H9 (cell line): ENCODE measurements around the gene BTRC. TPM values are rescaled to one million over a fixed set of nuclear protein-coding genes. Genes with fewer than 3 reads are reported as not detected.

ENCODE experiments used
- DNase-seq: peaks from one replicate; pipeline ENCODE4 v3.0.0-alpha.2; 2017
- H2AFZ ChIP-seq: one replicate; pipeline ENCODE4 v1.6.1; 2013; ENCODE audit warnings: mild to moderate bottlenecking, low read length, control low read depth, moderate library complexity
- H2AK5ac ChIP-seq: 2 replicates; pipeline ENCODE4 v1.6.1; 2013; ENCODE audit warnings: low read length, control low read depth, mixed read lengths; ENCODE audit not compliant: insufficient read length
- H2BK120ac ChIP-seq: one replicate; pipeline ENCODE4 v1.6.1; 2013; ENCODE audit warnings: low read depth, mild to moderate bottlenecking, low read length, control low read depth, inconsistent platforms; ENCODE audit not compliant: poor library complexity, severe bottlenecking
- H2BK12ac ChIP-seq: 2 replicates; pipeline ENCODE4 v1.6.1; 2013; ENCODE audit warnings: low read length, control low read depth, mixed read lengths, low read depth; ENCODE audit not compliant: insufficient read length
- H2BK15ac ChIP-seq: 2 replicates; pipeline ENCODE4 v1.6.1; 2013; ENCODE audit warnings: low read depth, low read length, control low read depth
- H2BK20ac ChIP-seq: one replicate; pipeline ENCODE4 v1.6.1; 2013; ENCODE audit warnings: low read depth, mild to moderate bottlenecking, low read length, control low read depth, inconsistent platforms; ENCODE audit not compliant: poor library complexity, severe bottlenecking
- H2BK5ac ChIP-seq: 2 replicates; pipeline ENCODE4 v1.6.1; 2013; ENCODE audit warnings: low read length, control low read depth, mixed read lengths; ENCODE audit not compliant: insufficient read length
- H3K14ac ChIP-seq: 2 replicates; pipeline ENCODE4 v1.6.1; 2013; ENCODE audit warnings: low read length, control low read depth; ENCODE audit not compliant: insufficient read depth
- H3K18ac ChIP-seq: 2 replicates; pipeline ENCODE4 v1.6.1; 2013; ENCODE audit warnings: low read depth, mild to moderate bottlenecking, mixed read lengths, low read length, control low read depth; ENCODE audit not compliant: insufficient read length
- H3K23ac ChIP-seq: 2 replicates; pipeline ENCODE4 v1.6.1; 2013; ENCODE audit warnings: low read length, control low read depth, mixed read lengths, low read depth; ENCODE audit not compliant: insufficient read length
- H3K23me2 ChIP-seq: 2 replicates; pipeline ENCODE4 v1.6.1; 2013; ENCODE audit warnings: low read depth, mild to moderate bottlenecking, mixed read lengths, low read length, control low read depth; ENCODE audit not compliant: insufficient read length, poor library complexity, severe bottlenecking
- H3K27ac ChIP-seq: 2 replicates; pipeline ENCODE4 v1.5.1; 2013; ENCODE audit warnings: low read length, control low read depth, mixed read lengths, low read depth; ENCODE audit not compliant: insufficient read length
- H3K27me3 ChIP-seq: 2 replicates; pipeline ENCODE4 v1.6.1; 2013; ENCODE audit warnings: low read length, control low read depth, inconsistent platforms; ENCODE audit not compliant: insufficient read depth
- H3K4ac ChIP-seq: 2 replicates; pipeline ENCODE4 v1.6.1; 2013; ENCODE audit warnings: low read depth, mild to moderate bottlenecking, control low read depth, inconsistent platforms, low read length, moderate library complexity
- H3K4me1 ChIP-seq: 2 replicates; pipeline ENCODE4 v1.6.1; 2013; ENCODE audit warnings: low read length, control low read depth, inconsistent platforms; ENCODE audit not compliant: insufficient read depth
- H3K4me2 ChIP-seq: 2 replicates; pipeline ENCODE4 v1.6.1; 2013; ENCODE audit warnings: low read length, control low read depth, mixed read lengths; ENCODE audit not compliant: insufficient read length, insufficient read depth
- H3K56ac ChIP-seq: 2 replicates; pipeline ENCODE4 v1.6.1; 2013; ENCODE audit warnings: low read depth, mild to moderate bottlenecking, mixed read lengths, low read length, control low read depth; ENCODE audit not compliant: insufficient read length
- H3K79me1 ChIP-seq: 2 replicates; pipeline ENCODE4 v1.6.1; 2013; ENCODE audit warnings: low read depth, mild to moderate bottlenecking, moderate library complexity, low read length, control low read depth, inconsistent platforms; ENCODE audit not compliant: insufficient read depth, poor library complexity, severe bottlenecking
- H3K79me2 ChIP-seq: 2 replicates; pipeline ENCODE4 v1.6.1; 2013; ENCODE audit warnings: low read length, control low read depth, inconsistent platforms; ENCODE audit not compliant: insufficient read depth
- H3K9ac ChIP-seq: 2 replicates; pipeline ENCODE4 v1.6.1; 2013; ENCODE audit warnings: low read length, control low read depth, mixed read lengths; ENCODE audit not compliant: insufficient read length; ENCODE audit errors: extremely low read depth
- H3K9me3 ChIP-seq: one replicate; pipeline ENCODE4 v1.6.1; 2013; ENCODE audit warnings: low read depth, low read length, inconsistent platforms; ENCODE audit not compliant: control insufficient read depth
- H3T11ph ChIP-seq: one replicate; pipeline ENCODE4 v1.6.1; 2013; ENCODE audit warnings: mild to moderate bottlenecking, low read length, control low read depth, inconsistent platforms
- H4K20me1 ChIP-seq: one replicate; pipeline ENCODE4 v1.6.1; 2013; ENCODE audit not compliant: control insufficient read depth, insufficient read length, insufficient read depth
- H4K5ac ChIP-seq: 2 replicates; pipeline ENCODE4 v1.6.1; 2013; ENCODE audit warnings: low read depth, mild to moderate bottlenecking, mixed read lengths, low read length, control low read depth; ENCODE audit not compliant: insufficient read length
- H4K8ac ChIP-seq: replicated peaks from 2 replicates; pipeline ENCODE4 v1.6.1; 2013; ENCODE audit warnings: low read length, control low read depth, mixed read lengths, low read depth; ENCODE audit not compliant: insufficient read length
- H4K91ac ChIP-seq: 2 replicates; pipeline ENCODE4 v1.6.1; 2013; ENCODE audit warnings: low read depth, mild to moderate bottlenecking, moderate library complexity, mixed read lengths, low read length, control low read depth; ENCODE audit not compliant: insufficient read length
- H3K27ac Mint-ChIP-seq, 3 experiments: 2 replicates in 2 of 3; 3 replicates in 1 of 3; pipeline ENCODE4 v1.8.0; 2020 to 2021; ENCODE audit warnings: mixed read lengths in 3 of 3, mild to moderate bottlenecking in 1 of 3, moderate library complexity in 1 of 3
- H3K27me3 Mint-ChIP-seq: 2 replicates; pipeline ENCODE4 v1.8.0; 2021; ENCODE audit warnings: low read depth, mild to moderate bottlenecking, moderate library complexity, mixed read lengths
- H3K36me3 Mint-ChIP-seq, 3 experiments: 2 replicates in 2 of 3; 3 replicates in 1 of 3; pipeline ENCODE4 v1.8.0; 2020 to 2021; ENCODE audit warnings: low read depth in 3 of 3, mixed read lengths in 3 of 3; ENCODE audit not compliant: insufficient read depth in 1 of 3
- H3K4me1 Mint-ChIP-seq, 2 experiments: 2 replicates each; pipeline ENCODE4 v1.8.0; 2020; ENCODE audit warnings: mixed read lengths in 2 of 2
- H3K4me3 Mint-ChIP-seq, 2 experiments: 2 replicates in 1 of 2; 3 replicates in 1 of 2; pipeline ENCODE4 v1.8.0; 2020 to 2021; ENCODE audit warnings: mild to moderate bottlenecking in 2 of 2, mixed read lengths in 2 of 2, moderate library complexity in 1 of 2
- H3K9me3 Mint-ChIP-seq, 2 experiments: 2 replicates in 1 of 2; 3 replicates in 1 of 2; pipeline ENCODE4 v1.8.0; 2020; ENCODE audit warnings: mild to moderate bottlenecking in 2 of 2, mixed read lengths in 2 of 2, moderate library complexity in 1 of 2
- CTCF ChIP-seq: fragments of 200-600 bp; sonication (generic); conservative IDR thresholded peaks from 3 replicates; pipeline ENCODE4 v1.8.0; 2021; ENCODE audit warnings: antibody characterized with exemption, mild to moderate bottlenecking
- WGBS: extraction: QIAGEN DNeasy Blood & Tissue Kit; methylation state at CpG from one replicate; pipeline ENCODE4 v1.1.7; 2013; ENCODE audit warnings: missing lambda C conversion rate, low lambda C conversion rate, mixed read lengths; ENCODE audit not compliant: insufficient read length; ENCODE audit errors: extremely low coverage; 5-methylcytosine and 5-hydroxymethylcytosine counted together
- total RNA-seq: library from RNA; stranded (reverse); gene quantifications from 2 replicates; pipeline ENCODE4 v1.2.1, GENCODE V29; 2021

BTRC gene
- total RNA-seq, 1 experiment from 2014 or later = 24.2 TPM

GRCh38 chr10:101453791-101454718 is 100.1 kb downstream of the BTRC start:
- Mint-ChIP-seq H3K36me3 (no peaks in the 10 kb centered on the region), H3K9me3 (no peaks in the 10 kb centered on the region), H3K4me1 (no peaks in the 10 kb centered on the region), H3K27ac (no peak overlapping the region), H3K4me3 (no peak overlapping the region), H3K27me3 (no peaks in the 10 kb centered on the region)
- no peak overlapping the region for H2BK5ac ChIP-seq
- H3K4ac ChIP-seq = no peak overlapping the region
- H2BK15ac ChIP-seq = no peak overlapping the region
- no peak overlapping the region for H3K4me2 ChIP-seq
- H3K27ac ChIP-seq = no peak overlapping the region
- no peak overlapping the region for H2AFZ ChIP-seq
- H3K27me3 ChIP-seq = no peaks in the 10 kb centered on the region
- no peaks in the 10 kb centered on the region for H3K4me1 ChIP-seq
- no peak overlapping the region for H2AK5ac ChIP-seq
- no peak overlapping the region for H4K8ac ChIP-seq
- H3K56ac ChIP-seq = no peak overlapping the region
- no peak for DNase-seq
- H4K5ac ChIP-seq = no peak overlapping the region
- H3K79me2 ChIP-seq = no peaks in the 10 kb centered on the region
- TF ChIP-seq CTCF = no peak
- no peaks in the 10 kb centered on the region for H3K79me1 ChIP-seq
- H3K14ac ChIP-seq = no peak overlapping the region
- no CpG with 5 or more reads among the region's 6 CpGs for WGBS
- no peak overlapping the region for H3K23ac ChIP-seq
- H4K20me1 ChIP-seq = no peaks in the 10 kb centered on the region
- H3K9ac ChIP-seq = no peak overlapping the region
- no peaks in the 10 kb centered on the region for H3K9me3 ChIP-seq
- no peak overlapping the region for H3T11ph ChIP-seq
- no peak overlapping the region for H4K91ac ChIP-seq
- no peak overlapping the region for H2BK12ac ChIP-seq
- H3K18ac ChIP-seq = no peak overlapping the region
- H2BK20ac ChIP-seq = no peak overlapping the region
- H2BK120ac ChIP-seq = no peak overlapping the region
- no peaks in the 10 kb centered on the region for H3K23me2 ChIP-seq
